GM18858 (cell line): ENCODE results near the gene TMEM175.
"Not testable (repeated sequence)": the region's sequence is repeated elsewhere in the genome, so short reads cannot be mapped to it uniquely, and the experiment has no call there.

Source experiments
- ATAC-seq: cut with Tn5 transposase; IDR thresholded peaks from one replicate; pipeline ENCODE4 v1.9.1; 2021; ENCODE audit not compliant: unreplicated experiment

The TMEM175 gene

GRCh38 chr4:987624-988513 lies 55.6 kb downstream of the TMEM175 start:
- ATAC-seq = no peak

- no peak for ATAC-seq
These were observed 56.8 kb downstream of the TMEM175 start for GRCh38 chr4:988726-989721.

DNA sequence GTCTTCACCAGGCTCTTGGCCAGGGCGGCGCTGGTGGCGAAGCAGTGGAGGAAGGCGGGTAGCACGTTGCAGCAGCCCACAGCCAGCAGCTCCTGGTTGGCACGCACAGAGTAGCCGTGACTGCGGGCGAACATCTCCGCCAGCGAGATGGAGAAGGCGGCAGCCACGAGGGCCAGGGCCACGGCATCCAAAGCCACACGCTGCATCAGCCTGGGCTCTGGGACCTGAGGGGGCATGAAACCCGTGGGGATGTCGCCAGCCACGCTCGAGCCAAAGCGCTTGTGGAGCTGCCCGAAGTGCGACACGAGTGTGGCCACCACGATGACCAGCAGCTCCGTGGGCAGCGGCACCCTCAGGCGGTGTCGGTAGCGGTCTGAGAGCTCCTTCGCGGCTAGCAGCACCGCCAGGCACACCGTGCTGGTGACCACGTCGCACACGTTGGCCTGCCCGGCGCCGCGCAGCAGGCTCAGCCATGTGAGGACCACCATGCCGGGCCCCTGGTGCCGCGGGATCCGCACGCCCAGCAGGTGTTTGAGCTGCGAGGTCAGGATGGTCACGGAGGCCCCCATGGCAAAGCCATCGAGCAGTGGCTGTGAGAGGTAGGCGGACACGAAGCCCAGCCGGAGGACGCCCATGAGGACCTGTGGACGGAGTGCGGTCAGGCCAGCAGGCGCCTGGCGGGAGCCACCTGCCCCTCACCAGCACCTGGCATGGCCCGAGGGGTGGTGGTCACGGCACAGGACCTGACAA lies 57.6 kb downstream of the TMEM175 start:
- ATAC-seq = no peak

GRCh38 chr4:990746-991367 lies 58.6 kb downstream of the TMEM175 start:
- no peak for ATAC-seq

GRCh38 chr4:991451-992296 lies 59.4 kb downstream of the TMEM175 start:
- no peak for ATAC-seq

DNA sequence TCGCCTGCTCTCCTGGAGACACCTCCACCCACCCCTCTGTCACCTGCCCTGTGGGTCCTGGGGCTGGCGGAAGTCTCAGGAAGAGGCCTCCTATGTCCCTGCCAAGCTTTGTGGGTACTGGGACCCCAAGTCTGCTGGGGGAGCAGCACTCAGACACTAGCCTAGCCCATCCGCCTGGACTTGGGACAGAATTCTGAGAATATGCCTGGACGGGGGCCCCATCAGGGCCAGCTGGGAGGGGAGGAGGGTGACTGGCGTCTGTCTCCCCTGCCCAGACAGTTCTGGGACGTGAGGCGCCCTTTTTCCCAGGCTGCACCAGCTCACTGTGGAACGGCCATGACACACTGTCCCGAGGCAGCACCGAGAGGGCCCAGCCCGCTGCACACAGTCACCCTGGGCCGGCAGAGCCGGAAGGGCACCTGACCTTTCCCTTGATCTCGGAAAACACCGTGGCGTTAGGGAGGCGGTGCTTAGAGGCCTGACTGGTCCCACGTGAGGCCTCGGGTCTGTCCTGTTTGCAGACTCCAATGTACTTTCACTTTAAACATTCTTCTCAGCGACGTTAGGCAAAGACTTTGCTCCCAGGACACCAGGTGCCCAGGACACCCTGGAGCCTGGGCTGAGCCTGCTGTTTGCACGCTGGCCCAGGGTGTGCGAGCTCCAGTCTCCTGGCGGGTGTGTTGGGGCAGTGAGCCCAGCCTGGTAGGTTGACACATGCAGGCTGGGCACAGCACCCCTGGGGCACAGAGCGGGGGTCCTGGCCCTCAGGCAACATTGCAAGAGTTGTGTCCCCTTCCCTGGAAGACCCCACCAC lies 60.2 kb downstream of the TMEM175 start:
- no peak for ATAC-seq

GRCh38 chr4:993111-994029 lies 61.1 kb downstream of the TMEM175 start, which contains the start of gene SLC26A1:
Gene SLC26A1, minus strand, starts transcription at chr4:993404. Its CDS starts 1,701 bp downstream, at chr4:991703.
- no peak for ATAC-seq

DNA sequence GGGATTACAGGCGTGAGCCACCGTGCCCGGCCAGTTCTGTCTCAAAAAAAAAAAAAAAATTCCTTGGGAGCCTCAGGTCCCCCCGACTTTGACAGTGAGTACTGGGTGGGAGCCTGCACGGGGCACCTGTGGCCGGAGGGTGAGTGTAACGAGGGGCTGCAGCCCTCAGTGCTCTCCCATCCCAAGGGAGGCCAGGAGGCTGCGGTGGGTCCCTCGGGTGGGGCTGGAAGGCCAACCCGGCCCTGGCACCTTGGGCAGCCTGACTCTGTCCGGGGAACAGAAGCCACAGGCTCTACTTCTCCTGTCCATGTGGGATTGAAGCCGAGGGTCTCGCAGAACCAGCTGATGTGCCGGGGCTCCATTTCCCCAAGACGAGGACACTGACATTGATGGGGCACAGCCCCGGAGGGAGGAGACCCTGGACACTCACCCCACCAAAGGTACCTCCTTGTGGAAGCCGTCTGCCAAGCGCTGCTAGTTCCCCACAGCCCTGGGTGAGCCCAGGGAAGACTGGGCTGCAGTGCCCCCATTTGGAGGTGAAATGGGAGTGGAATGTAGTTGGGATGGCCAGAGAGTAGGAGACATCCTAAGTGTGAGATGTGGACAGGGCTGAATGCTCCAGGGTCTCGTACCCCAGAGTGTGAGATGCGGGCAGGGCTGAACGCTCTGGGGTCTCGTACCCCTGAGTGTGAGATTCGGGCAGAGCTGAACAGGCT lies 63.2 kb downstream of the TMEM175 start:
- no peak for ATAC-seq

- no peak for ATAC-seq
These were observed 64.1 kb downstream of the TMEM175 start for GRCh38 chr4:996030-996996.

DNA sequence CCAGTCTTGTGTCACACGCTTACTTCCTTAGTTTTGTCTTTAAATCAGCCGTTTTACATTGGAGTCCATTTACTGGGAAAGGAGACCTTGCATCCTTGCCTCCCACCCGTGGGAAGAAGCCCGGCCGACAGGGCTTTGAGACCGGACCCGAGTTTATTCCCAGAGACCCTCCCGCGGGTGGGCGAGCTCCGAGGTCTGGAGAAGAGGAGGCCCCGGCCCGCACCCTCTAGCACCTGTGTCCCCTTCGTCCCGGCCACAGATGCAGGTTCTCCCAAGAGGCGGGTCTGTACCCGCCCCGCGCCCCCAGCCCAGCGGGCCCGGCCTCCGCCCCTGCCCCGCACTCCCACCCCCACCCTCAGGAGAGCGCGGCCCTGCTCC lies 64.7 kb downstream of the TMEM175 start:
- ATAC-seq = no peak

GRCh38 chr4:997375-998071 lies 65.3 kb downstream of the TMEM175 start:
- no peak for ATAC-seq

- ATAC-seq = no peak
These were observed 65.9 kb downstream of the TMEM175 start for GRCh38 chr4:998096-998691.

- ATAC-seq = not testable (repeated sequence)
These were observed 67.1 kb downstream of the TMEM175 start for GRCh38 chr4:999240-999863.

- no peak for ATAC-seq
These were observed 67.7 kb downstream of the TMEM175 start for GRCh38 chr4:999882-1000425.
